Ovary (tissue), 9 donors: ENCODE measurements around the gene FSD1. TPM values are rescaled to one million over a fixed set of nuclear protein-coding genes. Genes with fewer than 3 reads are reported as not detected.

ENCODE experiments used
- DNase-seq, 5 donors: peaks; one replicate each; pipeline ENCODE4 v3.0.0-alpha.2; 2019 to 2020
- H3K27ac ChIP-seq, 2 donors: fragments of 200-600 bp; one replicate each; pipeline versions ENCODE4 v1.5.1 to v1.8.0; 2019 to 2022
- H3K27me3 ChIP-seq: fragments of 200-600 bp; one replicate; pipeline ENCODE4 v1.8.0; 2022
- H3K36me3 ChIP-seq: fragments of 200-600 bp; sonication (generic); one replicate; pipeline ENCODE4 v1.5.1; 2019
- H3K4me1 ChIP-seq: one replicate; pipeline ENCODE4 v1.8.1; 2013; ENCODE audit warnings: mild to moderate bottlenecking, moderate library complexity; ENCODE audit not compliant: insufficient read depth
- H3K4me3 ChIP-seq: fragments of 200-600 bp; sonication (generic); one replicate; pipeline ENCODE4 v1.5.1; 2017
- H3K9me3 ChIP-seq, 2 donors: fragments of 200-600 bp in 1 of 2; sonication (generic) in 1 of 2; one replicate each; pipeline versions ENCODE4 v1.5.1 to v1.8.1; 2013 to 2019; ENCODE audit warnings: mild to moderate bottlenecking in 1 of 2, moderate library complexity in 1 of 2
- CTCF ChIP-seq, 3 donors: fragments of 450-650 bp in 2 of 3; fragments of 200-600 bp in 1 of 3; IDR thresholded peaks; one replicate each; pipeline versions ENCODE4 v1.5.1 to v1.8.0; 2016 to 2022; ENCODE audit warnings: antibody characterized with exemption in 3 of 3, mild to moderate bottlenecking in 1 of 3
- EP300 ChIP-seq: sonication (generic); formaldehyde crosslinking; IDR thresholded peaks from one replicate; pipeline ENCODE4 v1.6.1; 2017; ENCODE audit warnings: antibody characterized with exemption
- POLR2A ChIP-seq: fragments of 450-650 bp; IDR thresholded peaks from one replicate; pipeline ENCODE4 v1.6.1; 2017; ENCODE audit warnings: antibody characterized with exemption, mild to moderate bottlenecking, moderate library complexity
- WGBS, 3 donors: extraction: QIAGEN DNeasy Blood & Tissue Kit in 1 of 3; methylation state at CpG; one replicate each; pipeline versions ENCODE4 v1.1.5 to v1.1.7; 2013 to 2017; 5-methylcytosine and 5-hydroxymethylcytosine counted together
- intact Hi-C, 4 donors: fragments of 100-400 bp; cut with DNase I; formaldehyde crosslinking; loops; one replicate each; pipeline versions ENCODE4 v1.11.0 to v1.15.1; 2022 to 2023
- polyA plus RNA-seq, 2 donors: library from polyadenylated mRNA; stranded (reverse); fragments of 200-250 nt in 1 of 2; fragments of 350-450 nt in 1 of 2; fragmentation: Illumina TruSeq in 1 of 2; extraction: RNeasy Lipid Tissue Mini Kit (QIAGEN cat#74804) in 1 of 2; gene quantifications; one replicate each; pipeline ENCODE4 v1.2.3, GENCODE V29; 2013 to 2014
- total RNA-seq, 7 donors: library from RNA; depleted of rRNA in 2 of 7; stranded (reverse); fragments of >200 nt in 2 of 7; fragmentation: NEBNext Ultra II Directional in 3 of 7; extraction: Animal tissue kit (Norgen Biotek cat#: 25700) in 3 of 7; gene quantifications; one replicate each; pipeline versions ENCODE4 v1.1.0 to v1.2.4, GENCODE V29; 2016 to 2023
- donor health status: DM: no; HTN: no; CAD: no; lungs with moderate emphysema.
- donor health status: DM: no; HTN: no; CAD: no.
- donor health status: Bipolar disorder and iron deficiency.
- donor health status: DM: yes; HTN: yes; CAD: no.
- donor health status: DM: no; HTN: no; CAD: no.
- donor health status: DM: yes; HTN: yes; CAD: no.

FSD1 gene
- total and polyA plus RNA-seq, 9 donors, result 0.11 to 0.48 (median 0.18) TPM; not detected in 6

- intact Hi-C loops, result no loop called here
- no peaks in the 10 kb centered on the region for H3K9me3 ChIP-seq
These were observed 6.2 kb upstream of the FSD1 start for GRCh38 chr19:4297901-4298809.

GRCh38 chr19:4298810-4299550, 5.4 kb upstream of the FSD1 start:
- DNase-seq, result no peak
- TF ChIP-seq POLR2A, result no peak
- TF ChIP-seq EP300, result no peak
- no peak for TF ChIP-seq CTCF (IDR thresholded peaks at IDR 0.05)
- Histone ChIP-seq H3K27me3 (no peaks in the 10 kb centered on the region), H3K4me1 (no peaks in the 10 kb centered on the region), H3K9me3 (no peaks in the 10 kb centered on the region), H3K36me3 (no peaks in the 10 kb centered on the region), H3K4me3 (no peak overlapping the region), H3K27ac (no peak overlapping the region)
- intact Hi-C loops, result no loop called here
- 74 to 79% (median 77%) methylated on average over 8 of the region's 8 CpGs for WGBS, 3 donors

More at GRCh38 chr19:4297901-4298809, 6.2 kb upstream of the FSD1 start:
- no peaks in the 10 kb centered on the region for H3K27me3 ChIP-seq
- no peak for DNase-seq
- no peak overlapping the region for H3K27ac ChIP-seq
- H3K36me3 ChIP-seq, result no peaks in the 10 kb centered on the region
- WGBS, 3 donors, result 71 to 73% (median 72%) methylated on average over 27 of the region's 27 CpGs
- TF ChIP-seq CTCF (IDR thresholded peaks at IDR 0.05) (no peak), POLR2A (no peak), EP300 (no peak)
- no peaks in the 10 kb centered on the region for H3K4me1 ChIP-seq
- no peak overlapping the region for H3K4me3 ChIP-seq

DNA sequence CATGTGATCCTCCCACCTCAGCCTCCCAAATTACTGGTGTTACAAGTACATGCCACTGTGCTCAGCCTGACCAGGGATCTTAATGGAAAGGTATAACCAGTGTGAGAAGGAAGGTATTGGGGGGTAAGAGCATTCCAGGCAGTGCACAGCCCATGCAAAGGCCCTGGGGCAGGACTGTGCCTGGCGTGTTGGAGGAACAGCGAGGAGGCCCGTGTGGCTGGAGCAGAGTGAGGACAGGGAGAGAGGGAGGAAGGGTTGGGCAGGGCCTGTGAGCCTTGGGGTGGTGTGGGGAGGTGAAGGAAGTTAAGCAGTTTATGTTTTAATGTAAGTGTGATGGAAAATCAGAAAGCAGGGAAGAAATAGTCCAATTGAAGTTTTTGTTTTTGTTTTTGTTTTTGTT, 3.8 kb upstream of the FSD1 start:
- no peaks in the 10 kb centered on the region for H3K9me3 ChIP-seq
- intact Hi-C loops, result no loop called here
- 88 to 93% (median 90%) methylated on average over 3 of the region's 3 CpGs for WGBS, 3 donors
- no peak overlapping the region for H3K4me3 ChIP-seq
- H3K4me1 ChIP-seq, result no peaks in the 10 kb centered on the region
- no peaks in the 10 kb centered on the region for H3K36me3 ChIP-seq
- H3K27me3 ChIP-seq, result no peaks in the 10 kb centered on the region
- DNase-seq, result no peak
- no peak for TF ChIP-seq POLR2A
- TF ChIP-seq EP300, result no peak
- no peak for TF ChIP-seq CTCF (IDR thresholded peaks at IDR 0.05)
- no peak overlapping the region for H3K27ac ChIP-seq

DNA sequence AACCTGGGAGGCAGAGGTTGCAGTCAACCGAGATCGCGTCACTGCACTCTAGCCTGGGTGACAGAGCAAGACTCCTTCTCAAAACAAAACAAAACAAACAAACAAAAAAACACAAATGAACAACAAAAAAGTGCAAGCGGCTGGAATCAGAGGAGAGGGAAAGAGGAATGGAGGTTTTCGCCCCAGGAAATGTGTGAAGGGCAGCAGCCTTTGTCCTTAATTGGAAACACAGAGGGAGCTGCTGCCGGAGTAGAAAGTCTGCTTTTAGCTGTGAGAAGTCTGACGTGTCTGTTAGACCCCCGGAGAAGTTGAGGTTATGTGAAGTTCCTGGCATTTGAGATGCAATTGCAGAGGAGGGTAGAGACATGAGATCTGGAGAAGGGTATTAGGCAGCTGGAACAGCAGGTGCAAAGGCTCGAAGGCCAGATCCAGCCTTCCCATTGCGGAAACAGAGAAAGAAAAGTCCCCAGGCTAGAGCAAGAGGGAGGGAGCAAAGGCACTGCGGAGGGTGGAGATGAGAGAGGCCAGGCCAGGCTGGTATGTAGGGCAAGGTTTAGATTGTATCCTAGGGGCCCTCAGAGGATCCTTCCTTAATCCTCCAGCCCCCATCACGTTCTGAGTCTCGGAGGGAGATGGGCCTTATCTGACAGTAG, 2.7 kb upstream of the FSD1 start:
- Histone ChIP-seq H3K36me3 (no peaks in the 10 kb centered on the region), H3K4me1 (no peaks in the 10 kb centered on the region), H3K27ac (no peak overlapping the region), H3K27me3 (no peaks in the 10 kb centered on the region), H3K4me3 (no peak overlapping the region), H3K9me3 (no peaks in the 10 kb centered on the region)
- no peak for DNase-seq
- intact Hi-C loops, result no loop called here
- WGBS, 3 donors, result 58 to 63% (median 59%) methylated on average over 13 of the region's 13 CpGs
- TF ChIP-seq EP300 (no peak), POLR2A (no peak), CTCF (IDR thresholded peaks at IDR 0.05) (no peak)
